NB4 (cell line): ENCODE data around the gene SHLD2.
"Not testable (repeated sequence)": the region's sequence is repeated elsewhere in the genome, so short reads cannot be mapped to it uniquely, and the experiment has no call there.

Source experiments
- MYC ChIP-seq: IDR thresholded peaks from 2 replicates; pipeline ENCODE4 v1.6.1; 2011; ENCODE audit warnings: low read depth, low read length
- POLR2A ChIP-seq: IDR thresholded peaks from 2 replicates; pipeline ENCODE4 v1.6.1; 2011; ENCODE audit warnings: mild to moderate bottlenecking; ENCODE audit not compliant: insufficient read length; ENCODE audit errors: extremely low read depth
- TF ChIP-seq, protein P1 (sequence below): IDR thresholded peaks from one replicate; pipeline ENCODE4 v1.5.1; 2012; ENCODE audit warnings: low read depth, low read length
- TF ChIP-seq, protein P2 (sequence below): IDR thresholded peaks from 2 replicates; pipeline ENCODE4 v1.6.1; 2011; ENCODE audit warnings: low read depth, low read length

- TF ChIP-seq, protein P1, sequence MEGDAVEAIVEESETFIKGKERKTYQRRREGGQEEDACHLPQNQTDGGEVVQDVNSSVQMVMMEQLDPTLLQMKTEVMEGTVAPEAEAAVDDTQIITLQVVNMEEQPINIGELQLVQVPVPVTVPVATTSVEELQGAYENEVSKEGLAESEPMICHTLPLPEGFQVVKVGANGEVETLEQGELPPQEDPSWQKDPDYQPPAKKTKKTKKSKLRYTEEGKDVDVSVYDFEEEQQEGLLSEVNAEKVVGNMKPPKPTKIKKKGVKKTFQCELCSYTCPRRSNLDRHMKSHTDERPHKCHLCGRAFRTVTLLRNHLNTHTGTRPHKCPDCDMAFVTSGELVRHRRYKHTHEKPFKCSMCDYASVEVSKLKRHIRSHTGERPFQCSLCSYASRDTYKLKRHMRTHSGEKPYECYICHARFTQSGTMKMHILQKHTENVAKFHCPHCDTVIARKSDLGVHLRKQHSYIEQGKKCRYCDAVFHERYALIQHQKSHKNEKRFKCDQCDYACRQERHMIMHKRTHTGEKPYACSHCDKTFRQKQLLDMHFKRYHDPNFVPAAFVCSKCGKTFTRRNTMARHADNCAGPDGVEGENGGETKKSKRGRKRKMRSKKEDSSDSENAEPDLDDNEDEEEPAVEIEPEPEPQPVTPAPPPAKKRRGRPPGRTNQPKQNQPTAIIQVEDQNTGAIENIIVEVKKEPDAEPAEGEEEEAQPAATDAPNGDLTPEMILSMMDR = not testable (repeated sequence)
- TF ChIP-seq, protein P2, sequence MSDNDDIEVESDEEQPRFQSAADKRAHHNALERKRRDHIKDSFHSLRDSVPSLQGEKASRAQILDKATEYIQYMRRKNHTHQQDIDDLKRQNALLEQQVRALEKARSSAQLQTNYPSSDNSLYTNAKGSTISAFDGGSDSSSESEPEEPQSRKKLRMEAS = not testable (repeated sequence)
- TF ChIP-seq POLR2A, MYC: not testable (repeated sequence)
Measured at GRCh38 chr10:87163414-87163813, 68.4 kb downstream of the SHLD2 start.
